Measurements from ENCODE around the gene TOM1.

TOM1 gene

GRCh38 chr22:35380013-35380412 is 80.3 kb downstream of the TOM1 start:
- H3K4me3 ChIP-seq = peak overlapping the region in 2 of 10 experiments; percentile 82; a peak in 1 of 20 replicates
- H3K27ac ChIP-seq = peak overlapping the region in 8 of 11 experiments; percentile 59 to 98 (median 76); a peak in 13 of 22 replicates
- peak overlapping the region in 10 of 11 experiments; percentile 77 to 99 (median 84); a peak in 19 of 22 replicates for H3K4me2 ChIP-seq
- peaks cover 0 to 42% (median 35%) of the 10 kb centered on the region in 11 experiments; a peak in 18 of 22 replicates for H3K27me3 ChIP-seq
- no peak for TF ChIP-seq Cebpa-rat (IDR thresholded peaks at IDR 0.05)
- peaks cover 0 to 25% (median 5%) of the 10 kb centered on the region in 11 experiments; a peak in 9 of 22 replicates for H3K36me3 ChIP-seq
- H4K20me1 ChIP-seq = peaks cover 0 to 40% (median 0%) of the 10 kb centered on the region in 11 experiments; a peak in 7 of 22 replicates
- H3K9ac ChIP-seq = peak overlapping the region in 7 of 11 experiments; percentile 58 to 92 (median 77); a peak in 8 of 22 replicates
- peaks cover 44 to 90% (median 65%) of the 10 kb centered on the region in 10 experiments for H3K4me1 ChIP-seq
- no peaks in the 10 kb centered on the region for H3K9me3 ChIP-seq (replicated peaks in 1 of 11)

GRCh38 chr22:35380537-35381423 is 81.1 kb downstream of the TOM1 start, which contains the start of gene HMOX1:
HMOX1 (plus strand) TSS chr22:35381096; CDS start chr22:35381174, 78 bp downstream.
- H3K4me3 ChIP-seq = peak within 1 kb of the TSS; percentile 26 to 87 (median 62); a peak in 19 of 20 replicates
- TF ChIP-seq Cebpa-rat (IDR thresholded peaks at IDR 0.05) = peak in 7 of 11 experiments; percentile 25 to 74 (median 59); a peak in 8 of 22 replicates
- H3K4me1 ChIP-seq = peaks cover 38 to 84% (median 57%) of the 10 kb centered on the region in 10 experiments
- H3K36me3 ChIP-seq = peaks cover 0 to 33% (median 5%) of the 10 kb centered on the region in 11 experiments; a peak in 9 of 22 replicates
- no peaks in the 10 kb centered on the region for H3K9me3 ChIP-seq (replicated peaks in 1 of 11)
- H3K9ac ChIP-seq = peak within 1 kb of the TSS; percentile 55 to 92 (median 78)
- H3K27me3 ChIP-seq = peaks cover 0 to 42% (median 35%) of the 10 kb centered on the region in 11 experiments; a peak in 18 of 22 replicates
- peaks cover 0 to 48% (median 0%) of the 10 kb centered on the region in 11 experiments; a peak in 7 of 22 replicates for H4K20me1 ChIP-seq
- peak within 1 kb of the TSS; percentile 12 to 98 (median 71); a peak in 21 of 22 replicates for H3K27ac ChIP-seq
- peak within 1 kb of the TSS; percentile 77 to 99 (median 83) for H3K4me2 ChIP-seq

GRCh38 chr22:35381424-35382009 is 81.8 kb downstream of the TOM1 start:
- Histone ChIP-seq H3K9ac (peak overlapping the region; percentile 55 to 92 (median 78)), H3K4me1 (peaks cover 31 to 78% (median 50%) of the 10 kb centered on the region in 10 experiments), H3K27me3 (peaks cover 0 to 42% (median 35%) of the 10 kb centered on the region in 11 experiments; a peak in 18 of 22 replicates), H4K20me1 (peaks cover 0 to 55% (median 0%) of the 10 kb centered on the region in 11 experiments; a peak in 8 of 22 replicates), H3K36me3 (peaks cover 0 to 40% (median 5%) of the 10 kb centered on the region in 11 experiments; a peak in 12 of 22 replicates), H3K9me3 (replicated peaks in 1 of 11) (no peaks in the 10 kb centered on the region), H3K4me3 (peak overlapping the region; percentile 26 to 87 (median 62); a peak in 19 of 20 replicates), H3K27ac (peak overlapping the region; percentile 12 to 98 (median 71); a peak in 20 of 22 replicates), H3K4me2 (peak overlapping the region; percentile 77 to 99 (median 83))
- TF ChIP-seq Cebpa-rat (IDR thresholded peaks at IDR 0.05) = no peak

DNA sequence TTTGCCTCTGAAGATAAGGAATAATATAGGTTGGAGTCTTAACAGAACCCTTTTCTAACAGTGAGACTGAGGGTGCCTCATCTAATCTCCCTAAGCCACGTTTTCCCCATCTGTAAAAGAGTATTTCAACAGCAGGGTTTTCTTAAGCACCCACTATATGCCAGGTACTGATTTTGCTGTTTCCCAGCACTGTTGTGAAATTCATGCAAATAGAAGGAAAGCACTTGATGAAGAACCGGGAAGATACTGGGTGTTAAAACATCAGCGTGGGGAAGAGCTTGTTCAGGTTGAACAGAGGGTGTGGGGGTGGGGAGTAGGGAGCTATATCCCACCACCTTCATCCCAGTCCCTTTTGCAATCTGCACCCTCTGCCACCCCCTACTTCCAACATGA is 84.0 kb downstream of the TOM1 start:
- H3K4me3 ChIP-seq = peak overlapping the region in 3 of 10 experiments; percentile 82 to 87 (median 82); a peak in 6 of 20 replicates
- H3K36me3 ChIP-seq = peaks cover 0 to 62% (median 5%) of the 10 kb centered on the region in 11 experiments; a peak in 13 of 22 replicates
- peaks cover 13 to 81% (median 30%) of the 10 kb centered on the region in 10 experiments for H3K4me1 ChIP-seq
- H3K4me2 ChIP-seq = peak overlapping the region in 4 of 11 experiments; percentile 83 to 99 (median 96); a peak in 10 of 22 replicates
- H3K27ac ChIP-seq = peak overlapping the region in 1 of 11 experiments; percentile 45; a peak in 2 of 22 replicates
- no peak for TF ChIP-seq Cebpa-rat (IDR thresholded peaks at IDR 0.05)
- H3K9ac ChIP-seq = peak overlapping the region in 4 of 11 experiments; percentile 5 to 92 (median 82); a peak in 6 of 22 replicates
- H3K9me3 ChIP-seq (replicated peaks in 1 of 11) = no peaks in the 10 kb centered on the region
- H4K20me1 ChIP-seq = peaks cover 0 to 77% (median 0%) of the 10 kb centered on the region in 11 experiments; a peak in 8 of 22 replicates
- peaks cover 0 to 42% (median 35%) of the 10 kb centered on the region in 11 experiments; a peak in 18 of 22 replicates for H3K27me3 ChIP-seq

- 0 out of 22 replicates have a peak overlapping the region, but pooled peaks of 1 of the 11 experiments have one; percentile 4 for H3K27ac ChIP-seq
These were observed 84.8 kb downstream of the TOM1 start for GRCh38 chr22:35384527-35384926.

GRCh38 chr22:35384975-35385588 is 85.4 kb downstream of the TOM1 start:
- peak overlapping the region in 1 of 11 experiments; percentile 4; a peak in 1 of 22 replicates for H3K27ac ChIP-seq
- peak overlapping the region in 4 of 11 experiments; percentile 83 to 99 (median 96); a peak in 8 of 22 replicates for H3K4me2 ChIP-seq
- peaks cover 13 to 76% (median 20%) of the 10 kb centered on the region in 10 experiments for H3K4me1 ChIP-seq
- peak overlapping the region in 3 of 11 experiments; percentile 78 to 92 (median 85); a peak in 5 of 22 replicates for H3K9ac ChIP-seq
- peaks cover 0 to 74% (median 8%) of the 10 kb centered on the region in 11 experiments; a peak in 13 of 22 replicates for H3K36me3 ChIP-seq
- peaks cover 0 to 90% (median 0%) of the 10 kb centered on the region in 11 experiments; a peak in 8 of 22 replicates for H4K20me1 ChIP-seq
- H3K4me3 ChIP-seq = peak overlapping the region in 3 of 10 experiments; percentile 82 to 87 (median 82); a peak in 6 of 20 replicates
- peaks cover 0 to 35% (median 31%) of the 10 kb centered on the region in 11 experiments; a peak in 18 of 22 replicates for H3K27me3 ChIP-seq
- no peaks in the 10 kb centered on the region for H3K9me3 ChIP-seq (replicated peaks in 1 of 11)
- TF ChIP-seq Cebpa-rat (IDR thresholded peaks at IDR 0.05) = no peak

More at GRCh38 chr22:35384527-35384926, 84.8 kb downstream of the TOM1 start:
- no peak for TF ChIP-seq Cebpa-rat (IDR thresholded peaks at IDR 0.05)
- no peaks in the 10 kb centered on the region for H3K9me3 ChIP-seq (replicated peaks in 1 of 11)
- peak overlapping the region in 3 of 10 experiments; percentile 82 to 87 (median 82); a peak in 6 of 20 replicates for H3K4me3 ChIP-seq
- peaks cover 0 to 68% (median 5%) of the 10 kb centered on the region in 11 experiments; a peak in 13 of 22 replicates for H3K36me3 ChIP-seq
- peaks cover 0 to 41% (median 35%) of the 10 kb centered on the region in 11 experiments; a peak in 18 of 22 replicates for H3K27me3 ChIP-seq
- H3K4me2 ChIP-seq = peak overlapping the region in 4 of 11 experiments; percentile 83 to 99 (median 96); a peak in 9 of 22 replicates
- peaks cover 13 to 76% (median 24%) of the 10 kb centered on the region in 10 experiments for H3K4me1 ChIP-seq
- peak overlapping the region in 3 of 11 experiments; percentile 78 to 92 (median 85); a peak in 5 of 22 replicates for H3K9ac ChIP-seq
- peaks cover 0 to 84% (median 0%) of the 10 kb centered on the region in 11 experiments; a peak in 8 of 22 replicates for H4K20me1 ChIP-seq

All from BLaER1 treated with 17β-estradiol and CSF1 and Interleukin-3, amounts not matched to agents 10 nM and 100 nM (cell line).